GM12864 (cell line): Measurements from ENCODE around the gene RPL37A.

ENCODE experiments used
- DNase-seq: peaks from one replicate; pipeline ENCODE4 v3.0.0-alpha.2; 2011; ENCODE audit warnings: low read depth
- H3K4me3 ChIP-seq: 2 replicates; pipeline ENCODE4 v1.5.1; 2011; ENCODE audit warnings: mild to moderate bottlenecking, low read depth, low read length, control low read depth
- TF ChIP-seq, protein P1 (sequence below): IDR thresholded peaks from 2 replicates; pipeline ENCODE4 v1.5.1; 2011; ENCODE audit warnings: low read depth, mild to moderate bottlenecking, moderate library complexity, low read length, control low read depth, inconsistent platforms; ENCODE audit errors: missing control alignments

Gene RPL37A

DNA sequence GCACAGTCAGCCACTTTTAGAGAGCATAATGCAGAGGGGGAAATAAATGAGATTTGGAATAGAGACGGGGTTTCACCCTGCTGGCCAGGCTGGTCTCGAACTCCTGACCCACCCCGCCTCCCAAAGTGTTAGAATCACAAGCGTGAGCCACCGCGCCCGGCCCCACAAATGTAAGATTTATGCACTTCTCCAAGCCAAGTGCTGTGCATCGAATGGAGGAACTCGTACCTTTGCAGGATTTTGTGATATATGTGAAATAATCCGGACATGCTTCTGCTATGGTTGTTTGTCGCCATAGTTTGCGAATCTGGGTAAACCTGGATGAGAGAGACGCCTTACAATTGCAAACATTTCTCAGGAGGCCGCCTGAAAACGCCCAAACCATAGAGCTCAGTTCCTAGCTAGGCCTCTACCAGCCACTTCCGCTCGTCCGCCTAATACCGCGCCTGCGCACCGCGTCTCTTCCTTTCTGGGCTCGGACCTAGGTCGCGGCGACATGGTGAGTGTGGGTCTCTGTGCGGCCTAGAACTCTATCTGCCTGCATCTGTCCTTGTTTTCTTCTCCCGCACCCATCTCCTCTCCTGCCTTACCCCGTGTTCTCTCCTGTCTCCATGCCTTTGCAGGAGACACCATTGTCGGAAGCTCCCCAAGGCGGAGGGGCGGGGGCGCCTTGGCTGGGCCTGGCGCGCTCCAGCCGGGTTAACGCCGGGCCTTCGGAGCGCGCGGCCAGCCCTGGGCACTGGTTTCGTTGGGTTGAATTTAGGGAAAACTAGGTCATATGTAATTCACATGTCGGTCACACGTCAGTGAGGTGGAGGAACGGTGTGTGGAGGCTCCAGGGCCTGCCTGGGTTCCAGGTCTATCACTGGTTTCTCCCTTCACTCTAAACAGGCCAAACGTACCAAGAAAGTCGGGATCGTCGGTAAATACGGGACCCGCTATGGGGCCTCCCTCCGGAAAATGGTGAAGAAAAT lies at the start of gene RPL37A:
Gene RPL37A, plus strand, starts transcription at position 466 of the 974 bp plus-strand sequence. Its CDS starts 31 bp downstream, at position 497.
- peak; percentile 93 for DNase-seq
- peak within 1 kb of the TSS; percentile 68 for H3K4me3 ChIP-seq
- TF ChIP-seq, protein P1, sequence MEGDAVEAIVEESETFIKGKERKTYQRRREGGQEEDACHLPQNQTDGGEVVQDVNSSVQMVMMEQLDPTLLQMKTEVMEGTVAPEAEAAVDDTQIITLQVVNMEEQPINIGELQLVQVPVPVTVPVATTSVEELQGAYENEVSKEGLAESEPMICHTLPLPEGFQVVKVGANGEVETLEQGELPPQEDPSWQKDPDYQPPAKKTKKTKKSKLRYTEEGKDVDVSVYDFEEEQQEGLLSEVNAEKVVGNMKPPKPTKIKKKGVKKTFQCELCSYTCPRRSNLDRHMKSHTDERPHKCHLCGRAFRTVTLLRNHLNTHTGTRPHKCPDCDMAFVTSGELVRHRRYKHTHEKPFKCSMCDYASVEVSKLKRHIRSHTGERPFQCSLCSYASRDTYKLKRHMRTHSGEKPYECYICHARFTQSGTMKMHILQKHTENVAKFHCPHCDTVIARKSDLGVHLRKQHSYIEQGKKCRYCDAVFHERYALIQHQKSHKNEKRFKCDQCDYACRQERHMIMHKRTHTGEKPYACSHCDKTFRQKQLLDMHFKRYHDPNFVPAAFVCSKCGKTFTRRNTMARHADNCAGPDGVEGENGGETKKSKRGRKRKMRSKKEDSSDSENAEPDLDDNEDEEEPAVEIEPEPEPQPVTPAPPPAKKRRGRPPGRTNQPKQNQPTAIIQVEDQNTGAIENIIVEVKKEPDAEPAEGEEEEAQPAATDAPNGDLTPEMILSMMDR, result no peak

DNA sequence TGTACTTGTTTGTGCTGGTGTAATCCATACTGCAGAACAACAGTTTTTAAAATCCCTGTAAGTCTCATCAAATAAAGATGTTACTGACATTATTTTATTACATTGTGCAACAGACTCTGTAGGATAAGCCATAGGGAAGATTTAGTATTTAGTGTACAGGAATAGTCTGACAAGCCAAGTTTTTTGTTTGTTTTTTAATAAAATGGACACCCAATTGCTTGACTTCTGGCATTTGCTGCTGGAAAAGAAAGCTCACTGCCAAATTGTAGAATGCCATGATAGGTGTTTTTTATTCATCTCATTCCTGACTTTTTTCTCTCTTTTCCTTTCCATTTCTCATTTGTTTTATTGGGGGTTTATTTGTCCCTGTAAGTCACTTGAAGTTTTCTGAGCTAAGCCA lies 48.3 kb upstream of the RPL37A start:
- no peak for DNase-seq
- no peak overlapping the region for H3K4me3 ChIP-seq
- TF ChIP-seq, protein P1, result no peak

DNA sequence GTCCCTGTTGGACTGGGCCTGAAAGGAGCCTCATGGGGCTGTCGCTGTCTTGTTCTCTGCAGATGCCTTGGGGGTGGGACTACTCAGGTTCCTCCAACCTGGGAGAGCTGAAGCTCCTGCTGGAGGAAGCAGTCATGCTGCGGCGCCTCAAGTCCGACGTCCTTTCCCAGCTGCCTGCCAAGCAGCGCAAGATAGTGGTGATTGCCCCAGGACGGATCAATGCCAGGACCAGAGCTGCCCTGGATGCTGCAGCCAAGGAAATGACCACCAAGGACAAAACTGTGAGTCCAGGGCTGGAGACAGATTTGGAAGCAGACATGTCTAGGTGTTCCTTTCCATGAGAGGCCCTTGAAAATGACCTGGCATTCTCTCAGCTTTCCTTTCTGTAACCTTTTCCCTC lies 47.9 kb upstream of the RPL37A start:
- no peak for DNase-seq
- TF ChIP-seq, protein P1, result no peak
- H3K4me3 ChIP-seq, result no peak overlapping the region

DNA sequence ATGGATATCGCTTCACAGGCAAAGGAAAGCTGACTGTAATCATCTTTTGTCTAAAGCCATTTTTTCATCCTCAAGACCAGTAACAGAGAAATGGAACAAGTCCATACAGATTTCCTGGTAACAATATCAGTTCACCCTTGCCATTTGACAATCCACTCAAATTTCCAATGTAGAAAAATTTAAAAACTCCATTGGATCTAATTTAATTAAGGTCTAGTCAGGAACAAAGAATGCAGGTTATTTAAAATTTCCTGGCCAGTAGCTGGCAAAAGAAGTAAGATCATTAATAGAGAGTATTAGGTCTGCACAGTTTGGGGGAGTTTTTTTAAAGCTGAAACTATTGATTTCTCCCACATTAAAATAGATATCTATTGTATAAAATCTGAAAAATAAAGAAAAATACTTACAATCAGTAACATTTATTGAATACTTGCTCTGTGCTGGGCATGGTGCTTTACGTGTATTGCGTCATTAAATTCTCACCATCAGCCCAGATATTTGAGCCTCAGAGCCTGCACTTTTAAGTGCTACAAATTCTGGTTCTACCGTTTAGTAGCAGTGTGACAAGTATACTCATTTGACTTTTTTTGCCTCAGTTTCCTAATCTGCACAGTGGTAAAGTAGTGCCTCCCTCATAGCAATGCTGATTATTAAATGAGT lies 44.6 kb upstream of the RPL37A start:
- TF ChIP-seq, protein P1, result no peak
- no peak overlapping the region for H3K4me3 ChIP-seq
- no peak for DNase-seq

DNA sequence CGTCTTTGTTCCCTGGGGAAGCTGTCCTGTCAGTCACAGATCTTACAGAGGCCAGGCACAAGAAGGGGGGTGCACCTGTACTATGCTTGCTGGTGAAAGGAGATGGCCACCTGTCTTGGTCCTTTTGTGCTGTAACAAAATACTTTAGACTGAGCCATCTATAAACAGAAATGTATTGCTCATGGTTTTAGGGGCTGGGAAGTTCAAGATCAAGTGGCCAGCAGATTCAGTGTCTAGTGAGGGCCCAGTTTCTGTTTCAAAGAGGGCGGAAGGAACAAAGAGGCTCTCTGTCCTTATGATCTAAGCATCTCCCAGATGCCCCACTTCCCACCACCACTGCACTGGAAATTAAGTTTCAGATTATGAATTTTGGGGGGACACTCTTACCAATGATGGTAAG lies 35.5 kb upstream of the RPL37A start:
- H3K4me3 ChIP-seq, result no peak overlapping the region
- no peak for DNase-seq
- TF ChIP-seq, protein P1, result no peak

DNA sequence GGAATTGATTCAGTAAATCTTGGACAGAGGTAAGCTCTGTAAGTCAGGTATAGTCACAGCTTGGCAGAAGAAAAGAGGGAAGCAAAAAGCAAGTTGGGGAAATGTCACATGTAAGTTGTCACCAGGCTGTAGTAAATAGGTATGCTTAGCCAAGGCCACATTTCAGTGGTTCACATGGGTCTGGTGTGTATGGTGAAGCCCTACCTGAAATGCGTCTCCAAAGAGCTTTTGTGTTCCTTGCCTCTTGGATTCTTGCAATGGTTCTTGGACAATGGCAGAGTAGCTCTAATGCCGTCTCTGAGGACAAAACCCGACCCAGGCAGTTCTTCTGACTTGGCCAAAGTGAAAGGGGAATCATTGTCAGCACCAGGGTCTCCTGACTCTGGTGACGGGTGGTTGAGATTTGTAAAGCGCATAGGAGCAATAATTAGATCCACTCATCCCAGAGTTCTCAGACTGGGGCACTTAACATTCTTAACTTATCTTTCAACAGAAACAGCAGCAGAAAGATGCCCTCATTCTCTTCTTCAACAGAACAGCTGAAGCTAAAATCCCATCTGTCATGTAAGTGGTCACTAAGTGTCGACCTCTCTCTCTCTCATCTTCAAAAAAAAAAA lies 34.4 kb upstream of the RPL37A start:
- no peak overlapping the region for H3K4me3 ChIP-seq
- DNase-seq, result no peak
- TF ChIP-seq, protein P1, result no peak
